Measurements from ENCODE around the gene BLACAT1. TPM values are rescaled to one million over a fixed set of nuclear protein-coding genes. Genes with fewer than 3 reads are reported as not detected.
A peak's percentile ranks its signal among the peaks of the same experiment; 100 is the strongest.

Gene BLACAT1
- total and polyA plus RNA-seq, 9 of the 15 experiments (the other 6 are each of a cell fraction or from before 2014, with no cell fraction given): 0.10 to 5.9 (median 0.73) TPM

- TF ChIP-seq HIVEP1 (CRISPR knock-in tag; IDR thresholded peaks at IDR 0.05): no peak
- TF ChIP-seq TSC22D4 (tag; IDR thresholded peaks at IDR 0.05): no peak
- TF ChIP-seq NFRKB (IDR thresholded peaks at IDR 0.05; ENCODE audit: low read depth): no peak
- TF ChIP-seq, protein P1, sequence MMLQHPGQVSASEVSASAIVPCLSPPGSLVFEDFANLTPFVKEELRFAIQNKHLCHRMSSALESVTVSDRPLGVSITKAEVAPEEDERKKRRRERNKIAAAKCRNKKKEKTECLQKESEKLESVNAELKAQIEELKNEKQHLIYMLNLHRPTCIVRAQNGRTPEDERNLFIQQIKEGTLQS (IDR thresholded peaks at IDR 0.05): no peak
- TF ChIP-seq, protein P1 (CRISPR knock-in tag; conservative IDR thresholded peaks at IDR 0.05): no peak
- no peak for TF ChIP-seq RBM39 (optimal IDR thresholded peaks at IDR 0.05; ENCODE audit: low read depth, low read length)
- TF ChIP-seq, protein P2, sequence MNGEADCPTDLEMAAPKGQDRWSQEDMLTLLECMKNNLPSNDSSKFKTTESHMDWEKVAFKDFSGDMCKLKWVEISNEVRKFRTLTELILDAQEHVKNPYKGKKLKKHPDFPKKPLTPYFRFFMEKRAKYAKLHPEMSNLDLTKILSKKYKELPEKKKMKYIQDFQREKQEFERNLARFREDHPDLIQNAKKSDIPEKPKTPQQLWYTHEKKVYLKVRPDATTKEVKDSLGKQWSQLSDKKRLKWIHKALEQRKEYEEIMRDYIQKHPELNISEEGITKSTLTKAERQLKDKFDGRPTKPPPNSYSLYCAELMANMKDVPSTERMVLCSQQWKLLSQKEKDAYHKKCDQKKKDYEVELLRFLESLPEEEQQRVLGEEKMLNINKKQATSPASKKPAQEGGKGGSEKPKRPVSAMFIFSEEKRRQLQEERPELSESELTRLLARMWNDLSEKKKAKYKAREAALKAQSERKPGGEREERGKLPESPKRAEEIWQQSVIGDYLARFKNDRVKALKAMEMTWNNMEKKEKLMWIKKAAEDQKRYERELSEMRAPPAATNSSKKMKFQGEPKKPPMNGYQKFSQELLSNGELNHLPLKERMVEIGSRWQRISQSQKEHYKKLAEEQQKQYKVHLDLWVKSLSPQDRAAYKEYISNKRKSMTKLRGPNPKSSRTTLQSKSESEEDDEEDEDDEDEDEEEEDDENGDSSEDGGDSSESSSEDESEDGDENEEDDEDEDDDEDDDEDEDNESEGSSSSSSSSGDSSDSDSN (IDR thresholded peaks at IDR 0.05; ENCODE audit: borderline replicate concordance in 1 of 2, low read depth in 2 of 2, low read length in 2 of 2): 0 out of 4 replicates have a peak, but pooled peaks have one; percentile 33 to 43
- no peak for TF ChIP-seq DPF2 (IDR thresholded peaks at IDR 0.05)
Measured at GRCh38 chr1:205458777-205459566, 3.1 kb upstream of the BLACAT1 start (continued).
